ENCODE data around the gene TRIM8. TPM values are rescaled to one million over a fixed set of nuclear protein-coding genes. Genes with fewer than 3 reads are reported as not detected.
A peak's percentile ranks its signal among the peaks of the same experiment; 100 is the strongest.

The TRIM8 gene
- total RNA-seq, 1 donor from 2014 or later, result 49.2 TPM

GRCh38 chr10:102633287-102633686, 11.0 kb upstream of the TRIM8 start:
- peak; percentile 23 for DNase-seq

- DNase-seq, result no peak
Measured at GRCh38 chr10:102633848-102634247, 10.4 kb upstream of the TRIM8 start.

GRCh38 chr10:102634686-102635085, 9.6 kb upstream of the TRIM8 start:
- no peak for DNase-seq

GRCh38 chr10:102635377-102635776, 8.9 kb upstream of the TRIM8 start:
- no peak for DNase-seq

- DNase-seq, result no peak
Measured at GRCh38 chr10:102639537-102639936, 4.7 kb upstream of the TRIM8 start.

- DNase-seq, result no peak
Measured at GRCh38 chr10:102641402-102641801, 2.9 kb upstream of the TRIM8 start.

GRCh38 chr10:102641880-102642735, 2.2 kb upstream of the TRIM8 start:
- DNase-seq, result peak; percentile 98

GRCh38 chr10:102642736-102643335, 1.4 kb upstream of the TRIM8 start:
- peak; percentile 74 for DNase-seq

- peak; percentile 70 for DNase-seq
Measured at GRCh38 chr10:102643336-102644065, 778 bp upstream of the TRIM8 start.

GRCh38 chr10:102644646-102645387, 538 bp downstream of the TRIM8 start:
- peak; percentile 67 for DNase-seq

- peak; percentile 74 for DNase-seq
Measured at GRCh38 chr10:102645388-102645740, 1.1 kb downstream of the TRIM8 start.

GRCh38 chr10:102645741-102646609, 1.7 kb downstream of the TRIM8 start:
- peak; percentile 90 for DNase-seq

- DNase-seq, result peak; percentile 86
Measured at GRCh38 chr10:102646610-102647442, 2.5 kb downstream of the TRIM8 start.

- DNase-seq, result no peak
Measured at GRCh38 chr10:102647443-102648268, 3.4 kb downstream of the TRIM8 start.

GRCh38 chr10:102648269-102648888, 4.1 kb downstream of the TRIM8 start:
- DNase-seq, result no peak

GRCh38 chr10:102648889-102649796, 4.9 kb downstream of the TRIM8 start:
- DNase-seq, result no peak

GRCh38 chr10:102649797-102650654, 5.7 kb downstream of the TRIM8 start:
- DNase-seq, result no peak

Measured in skin of body (tissue), 2 donors.